Measurements from ENCODE around the gene SLC5A10. TPM values are rescaled to one million over a fixed set of nuclear protein-coding genes. Genes with fewer than 3 reads are reported as not detected.

Gene SLC5A10
- total RNA-seq, 1 donor from 2014 or later = not detected

DNA sequence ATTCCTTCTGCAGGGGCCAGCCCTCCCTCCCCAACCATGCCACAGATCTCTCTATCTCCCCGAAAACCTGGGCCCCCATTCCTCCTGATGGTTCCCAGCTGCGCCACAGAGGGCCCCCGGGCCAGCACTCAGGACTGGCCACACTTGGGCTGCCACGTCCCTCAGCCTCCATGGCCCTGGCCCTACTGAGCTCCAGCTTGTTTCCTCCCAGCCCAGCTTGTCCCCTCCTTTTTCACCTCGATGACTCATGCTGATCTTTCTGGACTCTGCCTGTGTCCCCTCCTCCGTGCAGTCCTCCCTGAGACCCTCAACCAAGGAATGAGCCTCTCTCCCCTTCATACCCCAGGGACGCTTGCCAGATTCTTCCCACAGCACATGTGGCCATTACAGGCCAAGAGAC, 63.5 kb downstream of the SLC5A10 start:
- peaks cover 13% of the 10 kb centered on the region for H3K4me1 Mint-ChIP-seq
- ChIA-PET CTCF (no interaction called here), POLR2A (no interaction called here)
- H3K36me3 Mint-ChIP-seq (ENCODE audit: low read depth) = peaks cover 12% of the 10 kb centered on the region
- no peak overlapping the region for H3K4me3 Mint-ChIP-seq
- TF ChIP-seq, protein P1, sequence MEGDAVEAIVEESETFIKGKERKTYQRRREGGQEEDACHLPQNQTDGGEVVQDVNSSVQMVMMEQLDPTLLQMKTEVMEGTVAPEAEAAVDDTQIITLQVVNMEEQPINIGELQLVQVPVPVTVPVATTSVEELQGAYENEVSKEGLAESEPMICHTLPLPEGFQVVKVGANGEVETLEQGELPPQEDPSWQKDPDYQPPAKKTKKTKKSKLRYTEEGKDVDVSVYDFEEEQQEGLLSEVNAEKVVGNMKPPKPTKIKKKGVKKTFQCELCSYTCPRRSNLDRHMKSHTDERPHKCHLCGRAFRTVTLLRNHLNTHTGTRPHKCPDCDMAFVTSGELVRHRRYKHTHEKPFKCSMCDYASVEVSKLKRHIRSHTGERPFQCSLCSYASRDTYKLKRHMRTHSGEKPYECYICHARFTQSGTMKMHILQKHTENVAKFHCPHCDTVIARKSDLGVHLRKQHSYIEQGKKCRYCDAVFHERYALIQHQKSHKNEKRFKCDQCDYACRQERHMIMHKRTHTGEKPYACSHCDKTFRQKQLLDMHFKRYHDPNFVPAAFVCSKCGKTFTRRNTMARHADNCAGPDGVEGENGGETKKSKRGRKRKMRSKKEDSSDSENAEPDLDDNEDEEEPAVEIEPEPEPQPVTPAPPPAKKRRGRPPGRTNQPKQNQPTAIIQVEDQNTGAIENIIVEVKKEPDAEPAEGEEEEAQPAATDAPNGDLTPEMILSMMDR (IDR thresholded peaks at IDR 0.05) = no peak
- H3K27ac Mint-ChIP-seq = no peak overlapping the region
- DNase-seq = no peak
- H3K9me3 Mint-ChIP-seq = no peaks in the 10 kb centered on the region
- no peaks in the 10 kb centered on the region for H3K27me3 Mint-ChIP-seq
- intact Hi-C loops (cut with micrococcal nuclease) = loop anchor here (10.0 kb wide), 2 partner anchors 51 to 101 kb away; no protein-coding TSS in a partner anchor
- no peak for ATAC-seq (ENCODE audit: low read depth)

DNA sequence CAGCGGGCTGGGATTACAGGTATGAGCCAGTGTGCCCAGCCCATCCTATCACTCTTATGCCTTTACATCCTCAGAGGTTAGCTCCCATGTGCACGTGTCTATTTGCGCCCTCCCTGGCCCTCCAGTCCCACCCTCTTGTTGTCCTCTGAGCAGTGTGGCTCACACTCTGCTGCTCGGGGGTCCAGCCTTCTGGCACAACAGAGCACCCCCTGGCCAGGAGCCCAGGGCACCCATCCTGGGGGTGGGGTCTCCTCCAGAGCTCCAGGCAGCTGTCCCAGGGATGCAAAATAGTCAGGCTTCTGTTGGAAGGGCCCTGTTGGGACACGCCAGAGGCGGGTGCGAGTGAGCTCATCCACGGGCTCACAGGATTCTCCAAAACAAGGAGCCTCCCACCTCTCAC, 64.3 kb downstream of the SLC5A10 start:
- TF ChIP-seq, protein P1 (IDR thresholded peaks at IDR 0.05) = no peak
- no peak overlapping the region for H3K4me3 Mint-ChIP-seq
- no peaks in the 10 kb centered on the region for H3K9me3 Mint-ChIP-seq
- H3K36me3 Mint-ChIP-seq (ENCODE audit: low read depth) = peaks cover 20% of the 10 kb centered on the region
- H3K4me1 Mint-ChIP-seq = peaks cover 13% of the 10 kb centered on the region
- POLR2A ChIA-PET = no interaction called here
- no peak overlapping the region for H3K27ac Mint-ChIP-seq
- no peak for DNase-seq
- no peaks in the 10 kb centered on the region for H3K27me3 Mint-ChIP-seq
- CTCF ChIA-PET = no interaction called here
- intact Hi-C loops (cut with micrococcal nuclease) = loop anchor here (10.0 kb wide), 2 partner anchors 51 to 101 kb away; no protein-coding TSS in a partner anchor
- no peak for ATAC-seq (ENCODE audit: low read depth)

DNA sequence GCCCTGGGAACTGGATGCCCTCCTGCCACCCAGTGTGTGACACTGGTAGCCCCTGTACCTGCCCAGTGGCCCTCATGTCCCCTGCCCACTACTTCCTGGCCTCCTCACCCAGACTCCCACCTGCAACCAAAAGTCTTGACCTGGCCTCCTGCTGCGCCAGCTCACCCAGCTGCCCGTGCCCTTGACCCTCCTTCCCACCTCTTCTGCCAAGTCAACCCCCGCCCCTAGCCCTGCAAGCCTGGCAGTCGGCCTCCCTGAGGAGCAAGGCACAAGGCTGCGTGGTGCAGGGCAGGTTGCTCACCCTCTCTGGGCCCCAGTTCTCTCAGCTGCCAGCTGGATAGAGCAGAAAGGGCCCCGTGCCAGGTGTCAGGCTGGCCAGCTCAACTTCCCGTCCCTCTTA, 64.9 kb downstream of the SLC5A10 start:
- Mint-ChIP-seq H3K27me3 (no peaks in the 10 kb centered on the region), H3K4me3 (no peak overlapping the region), H3K27ac (no peak overlapping the region), H3K36me3 (ENCODE audit: low read depth) (peaks cover 25% of the 10 kb centered on the region), H3K9me3 (no peaks in the 10 kb centered on the region), H3K4me1 (peaks cover 13% of the 10 kb centered on the region)
- ChIA-PET POLR2A (no interaction called here), CTCF (no interaction called here)
- intact Hi-C loops (cut with micrococcal nuclease) = loop anchor here (10.0 kb wide), 2 partner anchors 52 to 102 kb away; no protein-coding TSS in a partner anchor
- ATAC-seq (ENCODE audit: low read depth) (no peak), DNase-seq (no peak)
- TF ChIP-seq, protein P1 (IDR thresholded peaks at IDR 0.05) = no peak

DNA sequence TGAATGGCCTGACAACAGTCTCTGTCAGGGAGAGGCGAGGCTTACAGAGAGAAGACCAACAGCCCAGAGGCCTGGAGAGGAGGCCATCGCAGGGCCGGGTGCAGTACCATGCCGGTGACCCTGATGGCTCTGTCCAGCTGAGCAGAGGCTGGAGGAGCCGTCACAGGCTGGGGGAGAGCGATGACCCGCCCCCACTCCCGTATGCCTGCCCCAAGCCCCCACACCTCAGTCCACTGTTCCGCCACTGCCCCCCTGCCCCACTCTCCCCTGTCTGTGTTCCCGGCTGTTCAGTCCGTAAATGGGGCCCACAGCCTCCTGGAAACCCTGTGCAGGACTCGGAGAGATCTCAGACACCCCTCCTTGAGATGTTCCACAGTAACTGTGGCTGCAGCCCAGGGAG, 65.4 kb downstream of the SLC5A10 start:
- H3K9me3 Mint-ChIP-seq = no peaks in the 10 kb centered on the region
- H3K36me3 Mint-ChIP-seq (ENCODE audit: low read depth) = peaks cover 31% of the 10 kb centered on the region
- no peak for ATAC-seq (ENCODE audit: low read depth)
- intact Hi-C loops (cut with micrococcal nuclease) = loop anchor here (10.0 kb wide), 2 partner anchors 53 to 103 kb away; no protein-coding TSS in a partner anchor
- TF ChIP-seq, protein P1 (IDR thresholded peaks at IDR 0.05) = no peak
- H3K4me3 Mint-ChIP-seq = no peak overlapping the region
- ChIA-PET POLR2A (no interaction called here), CTCF (no interaction called here)
- H3K4me1 Mint-ChIP-seq = peaks cover 13% of the 10 kb centered on the region
- no peak overlapping the region for H3K27ac Mint-ChIP-seq
- H3K27me3 Mint-ChIP-seq = no peaks in the 10 kb centered on the region
- no peak for DNase-seq

DNA sequence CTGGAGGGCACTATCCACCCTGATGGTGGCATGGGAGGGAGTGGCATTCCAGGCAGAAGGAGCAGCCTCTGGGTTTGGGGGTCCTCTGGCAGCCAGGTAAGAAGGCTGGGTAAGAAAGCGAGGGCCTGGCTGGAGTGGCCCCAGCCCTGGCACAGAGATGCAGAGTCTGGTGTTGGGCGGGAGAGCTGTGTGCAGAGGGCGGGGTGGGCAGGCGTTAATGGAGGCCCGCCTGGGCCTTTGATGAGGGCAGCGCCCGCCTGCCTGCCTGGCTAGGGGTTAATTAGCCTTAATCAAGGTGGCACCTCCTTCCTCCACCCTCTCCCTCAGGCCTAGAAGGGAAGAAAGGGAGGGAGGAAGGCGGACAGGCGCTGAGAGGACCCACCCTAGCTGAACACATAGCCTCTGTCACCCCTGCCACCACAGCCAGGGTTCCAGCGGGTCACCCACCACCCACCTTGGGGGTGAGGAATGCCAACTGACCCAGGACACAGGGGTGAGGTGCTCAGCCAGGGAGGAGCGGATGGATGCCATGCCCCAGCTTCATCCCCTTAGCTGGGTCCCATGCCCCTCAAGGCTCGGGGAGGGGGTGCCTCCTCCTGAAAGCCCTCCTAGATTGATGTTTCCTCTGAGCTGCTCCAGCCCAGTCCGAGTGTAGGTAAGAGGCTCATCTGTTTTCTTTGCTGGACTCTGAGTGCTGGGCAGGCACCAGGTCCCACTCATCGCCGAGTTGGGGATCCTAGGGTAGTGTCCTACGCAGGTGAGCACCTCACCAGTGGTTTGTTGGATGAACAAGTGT, 66.0 kb downstream of the SLC5A10 start:
- TF ChIP-seq, protein P1 (IDR thresholded peaks at IDR 0.05) = no peak
- Mint-ChIP-seq H3K27ac (no peak overlapping the region), H3K4me1 (peaks cover 15% of the 10 kb centered on the region), H3K4me3 (no peak overlapping the region), H3K9me3 (no peaks in the 10 kb centered on the region), H3K27me3 (no peaks in the 10 kb centered on the region), H3K36me3 (ENCODE audit: low read depth) (peaks cover 37% of the 10 kb centered on the region)
- no peak for DNase-seq
- no peak for ATAC-seq (ENCODE audit: low read depth)
- ChIA-PET POLR2A (interaction anchor here (1.4 kb wide), 1 partner anchor 13 kb away, joined by 4 read pairs; the partner anchor contains the start of gene FAM83G), CTCF (interaction anchor here (1.3 kb wide), 1 partner anchor 57 kb away, joined by 3 read pairs; no protein-coding TSS in a partner anchor)
- intact Hi-C loops (cut with micrococcal nuclease) = loop anchor here (10.0 kb wide), 2 partner anchors 53 to 103 kb away; no protein-coding TSS in a partner anchor

Data from activated B cell treated with CpG ODN at 0.5 μM for 24 hours (primary cell).